ENCODE results near the gene CYP4Z1. TPM values are rescaled to one million over a fixed set of nuclear protein-coding genes. Genes with fewer than 3 reads are reported as not detected.
"Not testable (repeated sequence)": the region's sequence is repeated elsewhere in the genome, so short reads cannot be mapped to it uniquely, and the experiment has no call there.

The CYP4Z1 gene
- not detected in 2 replicates for total RNA-seq (2014; rRNA removed; shearing (Covaris generic))

- DNase-seq (ENCODE audit: low spot score), result no peak
Measured at GRCh38 chr1:47067097-47067594, at the start of gene CYP4Z1. TSS of gene CYP4Z1 (plus strand) at chr1:47067231. CDS start at chr1:47067491, 260 bp downstream.

- DNase-seq (ENCODE audit: low spot score), result no peak
Measured at GRCh38 chr1:47021070-47021469, 46.0 kb upstream of the CYP4Z1 start.

DNA sequence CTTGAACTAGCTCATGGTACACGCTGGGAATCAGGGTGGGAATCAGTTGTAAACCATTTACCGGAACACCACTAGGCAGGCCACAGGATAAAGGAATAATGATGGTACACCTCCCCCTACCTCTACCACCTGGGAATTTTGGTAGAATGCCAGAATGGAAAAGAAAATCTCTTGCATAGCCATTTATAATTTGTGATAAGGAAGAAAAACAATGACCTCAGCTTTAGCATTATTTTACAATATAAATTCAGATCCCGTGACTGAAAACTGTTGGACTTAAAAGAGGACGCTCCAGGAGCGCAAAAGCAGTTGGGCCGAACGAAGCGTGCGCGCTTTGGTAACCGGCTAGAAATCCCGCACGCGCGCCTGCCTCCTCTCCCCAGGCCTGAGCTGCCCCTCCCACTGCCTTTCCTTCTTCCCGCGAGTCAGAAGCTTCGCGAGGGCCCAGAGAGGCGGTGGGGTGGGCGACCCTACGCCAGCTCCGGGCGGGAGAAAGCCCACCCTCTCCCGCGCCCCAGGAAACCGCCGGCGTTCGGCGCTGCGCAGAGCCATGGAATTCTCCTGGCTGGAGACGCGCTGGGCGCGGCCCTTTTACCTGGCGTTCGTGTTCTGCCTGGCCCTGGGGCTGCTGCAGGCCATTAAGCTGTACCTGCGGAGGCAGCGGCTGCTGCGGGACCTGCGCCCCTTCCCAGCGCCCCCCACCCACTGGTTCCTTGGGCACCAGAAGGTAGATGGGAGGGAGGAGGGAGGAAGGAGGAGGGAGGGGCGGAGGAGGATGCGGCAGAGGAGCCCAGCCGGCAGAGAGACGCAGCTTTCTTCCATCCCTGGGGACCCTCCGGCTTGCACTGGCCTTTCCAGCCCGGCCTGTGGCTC is 43.5 kb upstream of the CYP4Z1 start, which contains the start of gene CYP4X1:
Gene CYP4X1 (plus strand): TSS at position 402 of the 873 bp plus-strand sequence. CDS start 149 bp downstream, at position 551.
- DNase-seq (ENCODE audit: low spot score), result no peak

DNA sequence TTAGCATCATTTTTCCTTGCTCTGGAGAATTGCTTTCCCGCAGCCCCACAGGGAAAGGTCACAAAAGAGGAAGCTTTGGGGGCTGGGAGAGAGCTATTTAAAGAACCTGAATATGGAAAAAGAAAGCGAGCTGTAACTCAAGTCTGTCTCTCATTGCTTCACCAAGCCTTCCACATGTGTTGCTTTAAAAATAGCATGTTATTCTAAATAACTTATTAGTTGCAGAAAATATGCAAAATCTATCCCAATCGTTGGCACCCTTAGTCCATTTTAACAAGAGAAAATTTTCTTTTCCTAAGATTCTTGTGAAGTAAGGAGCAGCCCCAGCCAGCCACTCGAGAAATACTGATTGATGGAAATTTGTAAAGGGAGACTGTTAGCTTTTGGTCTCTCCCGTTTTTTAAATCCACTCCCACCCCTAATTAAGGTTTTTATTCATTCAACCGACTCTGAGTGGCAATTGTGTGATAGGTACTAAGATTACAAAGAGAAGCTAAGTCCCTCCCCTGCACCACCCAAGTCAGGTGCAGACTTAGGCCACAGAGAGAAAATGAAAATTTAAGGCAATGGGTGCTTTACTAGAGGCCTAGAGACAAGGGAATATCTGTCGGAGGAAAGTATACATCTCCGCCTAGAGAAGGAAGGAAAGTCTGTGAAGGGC is 42.8 kb upstream of the CYP4Z1 start:
- DNase-seq (ENCODE audit: low spot score), result no peak

GRCh38 chr1:47030170-47030805 is 36.7 kb upstream of the CYP4Z1 start:
- DNase-seq (ENCODE audit: low spot score), result no peak

DNA sequence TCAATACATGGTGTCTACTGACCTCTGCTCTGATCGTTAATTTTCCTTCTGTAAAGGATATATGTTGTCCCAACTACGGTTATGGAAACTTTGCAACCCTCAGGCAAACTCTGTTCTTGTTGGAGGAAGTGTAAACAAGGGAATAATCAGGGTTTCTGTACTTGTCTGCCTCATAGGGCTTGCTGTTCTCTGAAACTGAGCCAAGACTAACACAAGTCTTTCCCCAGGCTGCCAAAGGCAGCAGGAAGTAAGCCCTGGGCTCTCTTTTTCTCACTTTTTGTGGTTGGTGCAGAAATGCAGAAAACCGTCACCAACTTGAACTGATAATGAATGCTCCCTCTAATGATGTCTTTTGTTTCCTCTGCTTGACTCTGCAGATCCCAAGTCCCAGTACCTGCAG is 36.0 kb upstream of the CYP4Z1 start:
- peak; percentile 73 for DNase-seq (ENCODE audit: low spot score)

DNA sequence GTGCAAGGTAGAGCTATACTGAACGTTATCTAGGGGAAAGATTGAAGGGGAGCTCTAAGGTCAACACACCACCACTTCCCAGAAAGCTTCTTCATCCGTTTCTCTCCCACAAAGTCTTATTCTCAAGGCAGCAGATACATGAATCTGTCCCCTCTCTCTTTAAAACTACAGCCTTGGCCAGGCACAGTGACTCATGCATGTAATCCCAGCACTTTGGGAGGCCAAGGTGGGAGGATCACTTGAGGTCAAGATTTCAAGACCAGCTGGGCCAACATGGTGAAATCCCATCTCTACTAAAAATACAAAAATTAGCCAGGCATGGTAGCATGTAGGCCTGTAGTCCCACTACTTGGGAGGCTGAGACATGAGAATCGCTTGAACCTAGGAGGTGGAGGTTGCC is 35.4 kb upstream of the CYP4Z1 start:
- DNase-seq (ENCODE audit: low spot score), result peak; percentile 24

DNA sequence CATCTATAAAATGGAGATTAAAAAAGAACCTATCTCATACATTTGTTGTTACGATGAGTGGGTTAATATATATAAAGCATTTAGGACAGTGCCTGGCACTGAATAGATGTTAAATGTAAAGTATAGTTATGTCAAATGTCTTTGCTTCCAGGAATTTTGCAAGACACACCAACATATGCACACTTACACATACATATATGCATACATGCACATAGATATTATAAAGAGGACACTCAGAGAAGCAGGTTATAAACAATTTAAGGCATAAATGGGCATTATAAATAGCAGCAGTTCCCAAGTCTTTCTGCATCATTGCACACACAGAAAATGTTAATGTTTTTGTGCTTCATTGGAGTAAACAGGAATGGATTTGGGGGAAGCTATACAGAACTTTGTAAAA is 30.3 kb upstream of the CYP4Z1 start:
- DNase-seq (ENCODE audit: low spot score), result no peak

DNA sequence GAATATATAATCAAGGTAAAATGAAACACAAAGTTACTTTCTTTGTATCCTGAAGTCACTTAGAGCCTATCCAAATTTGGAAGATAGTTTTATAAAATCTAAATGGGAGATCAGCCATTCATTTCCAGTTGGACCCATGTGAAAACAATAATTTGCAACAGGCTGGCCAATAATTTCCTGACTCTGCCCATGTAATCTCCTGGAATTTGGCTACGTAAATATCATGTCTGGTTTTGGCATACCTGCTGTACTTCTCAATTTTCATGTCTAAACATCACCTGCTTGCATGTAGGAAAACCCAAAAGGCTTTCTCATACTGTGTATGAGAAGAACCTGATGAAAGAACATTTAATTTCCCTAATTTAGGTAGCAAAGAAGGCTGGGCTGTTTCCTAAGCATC is 7.7 kb upstream of the CYP4Z1 start:
- DNase-seq (ENCODE audit: low spot score), result no peak

DNA sequence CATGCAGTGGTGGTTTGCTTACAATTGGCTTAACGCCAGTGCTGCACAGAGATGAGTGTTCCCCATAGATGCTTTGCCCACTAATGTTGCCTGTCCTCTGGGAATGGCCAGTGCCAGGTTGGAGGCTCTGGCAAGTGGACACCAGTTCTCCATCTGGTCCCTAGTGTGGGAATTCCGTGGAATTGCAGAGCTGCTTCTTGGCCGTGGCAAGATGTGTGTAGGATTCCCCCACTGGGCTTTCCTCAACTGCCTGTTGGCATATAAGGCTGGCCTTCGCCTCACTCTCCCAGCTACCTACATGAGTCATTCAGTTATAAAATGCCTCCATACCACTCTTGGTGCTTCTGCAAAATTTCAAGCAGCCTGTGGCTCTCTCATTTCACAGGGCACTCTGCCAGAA is 2.0 kb downstream of the CYP4Z1 start:
- DNase-seq (ENCODE audit: low spot score), result not testable (repeated sequence)

GRCh38 chr1:47069509-47069908 is 2.5 kb downstream of the CYP4Z1 start:
- DNase-seq (ENCODE audit: low spot score), result not testable (repeated sequence)

- DNase-seq (ENCODE audit: low spot score), result peak; percentile 23
Measured at GRCh38 chr1:47089356-47089755, 22.3 kb downstream of the CYP4Z1 start.

- not testable (repeated sequence) for DNase-seq (ENCODE audit: low spot score)
Measured at GRCh38 chr1:47091476-47091875, 24.4 kb downstream of the CYP4Z1 start.

- DNase-seq (ENCODE audit: low spot score), result no peak
Measured at GRCh38 chr1:47104816-47105215, 37.8 kb downstream of the CYP4Z1 start.

- DNase-seq (ENCODE audit: low spot score), result no peak
Measured at GRCh38 chr1:47106792-47107191, 39.8 kb downstream of the CYP4Z1 start.

DNA sequence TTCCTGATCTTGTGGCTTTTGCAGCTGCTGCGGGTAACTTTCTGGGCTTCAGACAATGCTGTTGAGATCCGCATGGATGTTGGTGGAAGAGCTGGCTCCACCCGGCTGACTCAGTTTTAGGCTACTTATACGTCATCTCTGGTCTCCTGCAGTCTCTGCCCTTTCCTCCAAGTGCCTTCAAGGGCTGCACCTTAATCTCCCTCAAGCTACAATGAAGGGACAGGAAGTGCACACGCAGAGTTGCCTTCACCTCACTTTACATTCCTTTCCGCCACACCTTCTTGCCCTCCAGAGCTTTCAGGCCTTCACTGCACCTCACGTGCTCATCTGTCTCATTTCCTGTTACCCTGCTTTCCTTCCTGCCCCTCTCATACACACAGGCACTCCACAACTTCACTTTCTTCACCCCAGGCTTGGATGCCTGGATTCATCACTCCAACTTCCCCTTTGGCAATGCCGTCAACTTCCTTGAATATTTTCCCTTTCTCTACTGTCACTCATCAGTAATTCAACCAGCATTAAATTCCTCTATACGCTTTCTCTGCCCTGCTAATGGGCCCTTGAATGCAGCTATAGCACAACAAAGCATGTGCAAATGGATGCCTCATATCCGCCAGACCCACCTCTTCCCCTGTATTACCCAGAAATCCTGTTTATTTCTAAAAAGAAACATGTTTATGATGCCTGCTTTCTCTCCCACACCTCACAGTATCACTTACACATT is 41.0 kb downstream of the CYP4Z1 start:
- DNase-seq (ENCODE audit: low spot score), result peak; percentile 70

- not testable (repeated sequence) for DNase-seq (ENCODE audit: low spot score)
Measured at GRCh38 chr1:47109482-47109881, 42.5 kb downstream of the CYP4Z1 start.

GRCh38 chr1:47113178-47113577 is 46.1 kb downstream of the CYP4Z1 start:
- DNase-seq (ENCODE audit: low spot score), result no peak

DNA sequence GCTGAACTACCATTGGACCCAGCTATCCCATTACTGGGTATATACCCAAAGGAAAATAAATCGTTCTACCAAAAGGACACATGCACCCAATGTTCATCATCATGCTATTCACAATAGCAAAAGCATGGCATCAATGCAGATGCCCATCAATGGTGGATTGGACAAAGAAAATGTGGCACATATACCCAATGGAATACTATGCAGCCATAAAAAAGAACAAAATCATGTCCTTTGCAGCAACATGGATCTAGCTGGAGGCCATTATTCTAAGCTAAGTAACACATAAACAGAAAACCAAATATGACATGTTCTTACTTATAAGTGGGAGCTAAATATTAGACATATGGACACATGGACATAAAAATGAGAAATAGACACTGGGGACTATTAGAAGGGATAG is 54.0 kb downstream of the CYP4Z1 start:
- not testable (repeated sequence) for DNase-seq (ENCODE audit: low spot score)

- DNase-seq (ENCODE audit: low spot score), result not testable (repeated sequence)
Measured at GRCh38 chr1:47124834-47125233, 57.8 kb downstream of the CYP4Z1 start.

GRCh38 chr1:47126997-47127396 is 60.0 kb downstream of the CYP4Z1 start:
- DNase-seq (ENCODE audit: low spot score), result not testable (repeated sequence)
